Heart right ventricle (tissue), 16 donors: ENCODE data around the gene SYTL3. TPM values are rescaled to one million over a fixed set of nuclear protein-coding genes. Genes with fewer than 3 reads are reported as not detected.

Experiments used
- ATAC-seq, 8 donors: fragments of 200-7000 bp; cut with Tn5 transposase; one replicate each; pipeline ENCODE4 v1.9.1; 2020; ENCODE audit warnings: mild to moderate bottlenecking in 8 of 8, moderate library complexity in 8 of 8, moderate number of reproducible peaks in 1 of 8
- DNase-seq, 2 donors: peaks; one replicate each; pipeline ENCODE4 v3.0.0-alpha.2; 2020
- H3K27ac ChIP-seq, 10 donors: fragments of 200-600 bp; sonication (generic) in 2 of 10; one replicate each; pipeline versions ENCODE4 v1.5.0 to v1.8.0; 2020 to 2022; ENCODE audit warnings: mild to moderate bottlenecking in 3 of 10
- H3K27me3 ChIP-seq, 7 donors: fragments of 200-600 bp; one replicate each; pipeline ENCODE4 v1.8.0; 2021 to 2022; ENCODE audit warnings: mild to moderate bottlenecking in 2 of 7
- H3K36me3 ChIP-seq, 9 donors: fragments of 200-600 bp; sonication (generic) in 1 of 9; one replicate each; pipeline versions ENCODE4 v1.5.0 to v1.8.0; 2020 to 2022; ENCODE audit warnings: mild to moderate bottlenecking in 2 of 9
- H3K4me1 ChIP-seq, 9 donors: fragments of 200-600 bp; sonication (generic) in 1 of 9; one replicate each; pipeline versions ENCODE4 v1.5.0 to v1.8.0; 2020 to 2022; ENCODE audit warnings: mild to moderate bottlenecking in 4 of 9
- H3K4me3 ChIP-seq, 10 donors: fragments of 200-600 bp; sonication (generic) in 2 of 10; one replicate each; pipeline versions ENCODE4 v1.5.0 to v1.8.0; 2020 to 2022; ENCODE audit warnings: mild to moderate bottlenecking in 7 of 10, moderate library complexity in 2 of 10
- H3K9me3 ChIP-seq, 11 donors: fragments of 200-600 bp in 10 of 11; sonication (generic) in 2 of 11; one replicate each; pipeline versions ENCODE4 v1.5.0 to v1.8.0; 2013 to 2022; ENCODE audit warnings: mild to moderate bottlenecking in 2 of 11, control low read depth in 1 of 11, moderate library complexity in 1 of 11
- WGBS, 2 donors: extraction: QIAGEN DNeasy Blood & Tissue Kit; methylation state at CpG; one replicate each; pipeline ENCODE4 v1.1.7; 2013; ENCODE audit warnings: inconsistent platforms in 1 of 2; 5-methylcytosine and 5-hydroxymethylcytosine counted together
- intact Hi-C, 10 donors: fragments of 100-400 bp; cut with DNase I; formaldehyde crosslinking; loops; one replicate each; pipeline versions ENCODE4 v1.11.1 to v1.14.2; 2022
- polyA plus RNA-seq, 2 donors: library from polyadenylated mRNA; stranded (reverse); fragments of 200-250 nt; gene quantifications; one replicate each; pipeline ENCODE4 v1.2.3, GENCODE V29; 2013
- total RNA-seq, 10 donors: library from RNA; stranded (reverse); fragmentation: NEBNext Ultra II Directional in 3 of 10; extraction: Animal tissue kit (Norgen Biotek cat#: 25700) in 3 of 10; gene quantifications; one replicate each; pipeline versions ENCODE4 v1.2.1 to v1.2.4, GENCODE V29; 2021 to 2023
- TF ChIP-seq, protein P1 (sequence below), 9 donors: fragments of 200-600 bp; sonication (generic) in 2 of 9; IDR thresholded peaks; one replicate each; pipeline versions ENCODE4 v1.5.0 to v1.8.0; 2021 to 2022; ENCODE audit warnings: antibody characterized with exemption in 9 of 9, mild to moderate bottlenecking in 5 of 9, moderate library complexity in 1 of 9
- donor health status: Arrhythmogenic right ventricular cardiomyopathy.
- donor health status: ischemic (EF 13 %, LVEDD 7.1; RV severe dilation, severe dysfunction).
- donor health status: healthy with polysubstance abuse.
- donor health status: DM: no; HTN: yes; CAD: no.
- donor health status: DM: no; HTN: no; CAD: no.
- donor health status: ischemic (EF 25% LVEDD 6.9; RV normal size, moderate dysfunction).
- donor health status: ischemic (EF 25% LVEDD 5.7; RV mildly dilated, moderate dysfunction).
- donor health status: healthy.
- donor health status: DM: yes; HTN: yes; CAD: no.
- donor health status: Ischemic cardiomyopathy.
- donor health status: ischemic (EF 35%, LVEDD 5.7; RV mildly dilated, moderate dysfunction).
- donor health status: nonischemic (EF 11% LVEDD 7.7; RV severe dilation, severe dysfunction).
- donor health status: DM: yes; HTN: yes; CAD: no.
- donor health status: PGD.
- donor health status: ischemic (EF 29% LVEDD 5.4; RV normal size, mild dysfunction).
- donor health status: nonischemic (EF 23%, LVEDD 6.1; RV moderate dilation, normal function).

The SYTL3 gene
- total and polyA plus RNA-seq, 12 donors, result 3.6 to 11.9 (median 8.1) TPM

DNA sequence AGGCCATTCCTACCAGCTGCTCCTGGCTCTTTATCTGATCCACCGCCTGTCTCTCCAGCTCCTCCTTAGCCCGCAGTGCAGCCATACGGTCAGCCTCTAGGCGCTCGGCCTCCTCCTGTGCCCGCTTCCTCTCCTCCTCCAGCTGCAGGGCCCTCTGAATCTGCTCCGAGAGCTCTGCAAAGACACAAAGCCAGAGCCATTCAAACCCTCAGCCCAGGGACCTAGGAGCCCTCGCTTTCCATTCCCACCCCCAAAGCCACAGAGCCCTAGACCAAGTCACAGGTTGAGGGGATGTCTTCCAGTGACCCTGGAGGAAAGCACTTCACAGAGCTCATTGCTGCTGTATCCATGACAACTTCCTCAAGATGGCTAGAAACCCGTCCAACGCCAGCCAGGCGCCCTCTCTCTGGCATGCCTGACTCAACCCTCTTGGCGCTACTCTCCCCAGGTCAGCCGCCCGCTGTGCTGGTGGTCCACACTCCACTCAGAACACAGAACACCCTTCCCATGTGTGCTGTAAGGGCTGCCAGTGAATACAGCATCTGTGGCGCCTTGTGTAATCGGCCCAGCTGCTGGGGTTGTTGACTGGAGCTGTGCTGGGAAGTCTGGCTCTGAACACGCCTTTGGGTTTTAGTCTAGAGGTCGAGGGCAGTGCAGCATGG, 120.0 kb downstream of the SYTL3 start:
- H3K4me3 ChIP-seq, result no peak overlapping the region
- H3K27me3 ChIP-seq, result no peaks in the 10 kb centered on the region
- peaks cover 12 to 56% (median 44%) of the 10 kb centered on the region in 9 donors for H3K4me1 ChIP-seq
- H3K36me3 ChIP-seq, result peaks cover 0 to 99% (median 72%) of the 10 kb centered on the region in 9 donors
- no peaks in the 10 kb centered on the region for H3K9me3 ChIP-seq
- intact Hi-C loops, result loop anchor here in 2 of 10 donors (5.0 kb wide), 1 partner anchor 63 kb away; no protein-coding TSS in a partner anchor
- WGBS, 2 donors, result 75 to 77% methylated on average over 18 of the region's 18 CpGs
- ATAC-seq (peak; percentile 44 to 85 (median 62)), DNase-seq (peak; percentile 41 to 52)
- TF ChIP-seq, protein P1, sequence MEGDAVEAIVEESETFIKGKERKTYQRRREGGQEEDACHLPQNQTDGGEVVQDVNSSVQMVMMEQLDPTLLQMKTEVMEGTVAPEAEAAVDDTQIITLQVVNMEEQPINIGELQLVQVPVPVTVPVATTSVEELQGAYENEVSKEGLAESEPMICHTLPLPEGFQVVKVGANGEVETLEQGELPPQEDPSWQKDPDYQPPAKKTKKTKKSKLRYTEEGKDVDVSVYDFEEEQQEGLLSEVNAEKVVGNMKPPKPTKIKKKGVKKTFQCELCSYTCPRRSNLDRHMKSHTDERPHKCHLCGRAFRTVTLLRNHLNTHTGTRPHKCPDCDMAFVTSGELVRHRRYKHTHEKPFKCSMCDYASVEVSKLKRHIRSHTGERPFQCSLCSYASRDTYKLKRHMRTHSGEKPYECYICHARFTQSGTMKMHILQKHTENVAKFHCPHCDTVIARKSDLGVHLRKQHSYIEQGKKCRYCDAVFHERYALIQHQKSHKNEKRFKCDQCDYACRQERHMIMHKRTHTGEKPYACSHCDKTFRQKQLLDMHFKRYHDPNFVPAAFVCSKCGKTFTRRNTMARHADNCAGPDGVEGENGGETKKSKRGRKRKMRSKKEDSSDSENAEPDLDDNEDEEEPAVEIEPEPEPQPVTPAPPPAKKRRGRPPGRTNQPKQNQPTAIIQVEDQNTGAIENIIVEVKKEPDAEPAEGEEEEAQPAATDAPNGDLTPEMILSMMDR (IDR thresholded peaks at IDR 0.05), result no peak
- peak overlapping the region; percentile 45 to 77 (median 65) for H3K27ac ChIP-seq

DNA sequence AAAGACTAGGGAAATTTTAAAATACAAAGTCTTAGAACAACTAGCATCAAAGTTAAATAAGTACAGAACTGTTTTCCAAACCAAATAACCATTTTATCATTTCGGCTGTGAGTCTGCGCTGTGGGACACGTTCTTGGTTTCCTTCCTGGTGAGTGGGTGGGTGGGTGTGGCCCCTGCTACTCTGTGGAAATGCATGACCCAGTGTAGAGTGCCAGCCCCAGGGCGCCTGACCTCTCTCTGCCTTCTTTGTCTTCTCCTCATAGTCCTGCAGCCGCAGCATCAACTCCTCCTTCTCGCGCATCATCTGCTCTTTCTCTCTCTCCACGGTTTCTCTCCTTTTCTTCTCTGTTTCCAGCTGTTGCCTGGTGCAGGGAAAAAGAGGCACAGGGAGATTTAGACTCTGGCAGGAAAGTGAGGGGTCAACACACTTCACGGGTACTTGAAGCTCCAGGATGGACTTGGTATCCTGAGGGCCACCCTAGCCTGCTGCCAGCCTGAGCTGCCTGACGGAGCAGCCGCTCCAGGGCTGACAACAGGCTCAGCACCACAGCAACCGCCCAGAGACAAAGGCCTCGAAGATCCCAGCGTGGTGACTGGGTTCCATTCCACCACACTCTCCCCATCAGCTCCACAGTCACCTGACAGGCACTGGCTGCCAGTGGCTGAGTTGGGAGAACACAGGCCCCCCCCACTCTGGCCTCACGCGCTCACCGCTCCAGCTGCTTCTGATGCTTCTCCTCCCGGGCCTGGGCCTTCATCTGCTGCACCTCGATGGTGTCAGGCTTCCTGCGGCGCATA, 120.9 kb downstream of the SYTL3 start:
- Histone ChIP-seq H3K27ac (peak overlapping the region; percentile 54 to 77 (median 65)), H3K27me3 (no peaks in the 10 kb centered on the region), H3K36me3 (peaks cover 0 to 99% (median 69%) of the 10 kb centered on the region in 9 donors), H3K4me3 (no peak overlapping the region), H3K4me1 (peaks cover 12 to 56% (median 44%) of the 10 kb centered on the region in 9 donors), H3K9me3 (no peaks in the 10 kb centered on the region)
- intact Hi-C loops, result loop anchor here in 2 of 10 donors (5.0 kb wide), 1 partner anchor 63 kb away; no protein-coding TSS in a partner anchor
- ATAC-seq (peak in 7 of 8 donors; percentile 17 to 63 (median 44)), DNase-seq (peak; percentile 47 to 62)
- 57 to 60% methylated on average over 21 of the region's 21 CpGs for WGBS, 2 donors
- TF ChIP-seq, protein P1 (IDR thresholded peaks at IDR 0.05), result no peak

DNA sequence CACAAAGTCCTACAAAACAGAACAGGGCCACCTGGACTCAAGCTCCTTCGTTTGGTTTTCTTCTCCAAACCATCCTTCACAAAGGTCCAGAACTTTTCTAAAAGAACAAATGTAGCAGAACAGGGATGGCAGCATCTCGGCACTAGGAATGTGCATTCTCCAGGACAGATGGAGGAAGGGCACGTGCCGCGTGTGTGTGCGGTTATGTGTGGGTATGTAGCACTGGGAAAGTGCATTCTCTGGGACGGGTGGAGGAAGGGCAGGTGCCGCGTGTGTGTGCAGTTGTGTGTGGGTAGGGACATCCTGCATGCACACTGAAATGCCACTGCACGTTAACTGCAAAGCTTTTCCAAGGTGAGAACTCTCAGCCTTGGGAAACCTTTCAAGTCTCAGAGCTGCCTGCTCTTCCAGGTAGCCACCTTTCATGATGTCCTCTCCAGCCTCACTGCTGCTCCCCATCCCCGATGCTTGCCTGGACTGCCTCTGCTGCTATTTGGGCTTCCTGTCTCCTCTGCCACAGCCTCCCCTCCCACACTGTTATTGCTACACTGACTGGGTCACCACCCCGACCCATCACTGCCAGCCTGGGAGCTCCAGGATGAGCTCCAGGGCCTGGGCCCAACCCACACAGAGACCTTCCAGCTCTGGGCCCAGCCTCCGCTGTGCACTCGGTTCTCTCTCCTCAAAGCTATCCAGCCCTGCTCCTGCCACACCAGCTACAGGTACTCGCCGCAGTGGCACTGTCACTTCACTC, 121.7 kb downstream of the SYTL3 start:
- DNase-seq (no peak), ATAC-seq (no peak)
- Histone ChIP-seq H3K27ac (peak overlapping the region in 6 of 10 donors; percentile 56 to 77 (median 70)), H3K27me3 (no peaks in the 10 kb centered on the region), H3K9me3 (no peaks in the 10 kb centered on the region), H3K4me1 (peaks cover 12 to 56% (median 44%) of the 10 kb centered on the region in 9 donors), H3K36me3 (peaks cover 0 to 99% (median 71%) of the 10 kb centered on the region in 9 donors), H3K4me3 (no peak overlapping the region)
- intact Hi-C loops, result loop anchor here in 2 of 10 donors (5.0 kb wide), 1 partner anchor 64 kb away; no protein-coding TSS in a partner anchor
- TF ChIP-seq, protein P1 (IDR thresholded peaks at IDR 0.05), result no peak
- 88 to 90% methylated on average over 16 of the region's 16 CpGs for WGBS, 2 donors

DNA sequence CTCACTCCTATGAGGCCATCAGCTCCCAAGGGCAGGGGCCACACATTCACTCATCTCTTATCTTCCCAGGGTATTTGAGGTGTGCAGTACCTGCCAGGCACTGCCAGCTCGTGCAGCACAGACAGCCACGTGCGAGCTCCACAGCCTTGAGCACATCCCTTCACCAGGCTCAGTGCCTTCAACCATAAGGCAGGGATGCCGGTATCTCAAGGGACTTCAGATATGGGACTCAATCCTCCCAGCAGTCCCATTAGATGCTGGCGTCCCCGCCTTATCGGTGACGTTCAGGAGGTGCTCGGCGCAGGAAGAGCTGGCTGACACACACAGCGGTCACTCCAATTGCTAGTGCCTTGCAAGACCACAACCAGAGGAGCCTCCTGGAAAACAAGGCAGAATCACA, 122.3 kb downstream of the SYTL3 start:
- H3K4me1 ChIP-seq, result peaks cover 12 to 53% (median 44%) of the 10 kb centered on the region in 9 donors
- WGBS, 2 donors, result 82 to 88% methylated on average over 11 of the region's 11 CpGs
- H3K27ac ChIP-seq, result peak overlapping the region in 2 of 10 donors; percentile 2 to 19
- TF ChIP-seq, protein P1 (IDR thresholded peaks at IDR 0.05), result no peak
- H3K4me3 ChIP-seq, result no peak overlapping the region
- H3K27me3 ChIP-seq, result no peaks in the 10 kb centered on the region
- H3K36me3 ChIP-seq, result peaks cover 0 to 99% (median 66%) of the 10 kb centered on the region in 9 donors
- H3K9me3 ChIP-seq, result no peaks in the 10 kb centered on the region
- DNase-seq (no peak), ATAC-seq (no peak)
- intact Hi-C loops, result loop anchor here in 2 of 10 donors (5.0 kb wide), 1 partner anchor 65 kb away; no protein-coding TSS in a partner anchor
